Measurements from ENCODE around the gene ARHGAP33. TPM values are rescaled to one million over a fixed set of nuclear protein-coding genes. Genes with fewer than 3 reads are reported as not detected.

The ARHGAP33 gene
- total RNA-seq, 4 donors from 2014 or later = 20.6 to 42.7 (median 31.7) TPM

DNA sequence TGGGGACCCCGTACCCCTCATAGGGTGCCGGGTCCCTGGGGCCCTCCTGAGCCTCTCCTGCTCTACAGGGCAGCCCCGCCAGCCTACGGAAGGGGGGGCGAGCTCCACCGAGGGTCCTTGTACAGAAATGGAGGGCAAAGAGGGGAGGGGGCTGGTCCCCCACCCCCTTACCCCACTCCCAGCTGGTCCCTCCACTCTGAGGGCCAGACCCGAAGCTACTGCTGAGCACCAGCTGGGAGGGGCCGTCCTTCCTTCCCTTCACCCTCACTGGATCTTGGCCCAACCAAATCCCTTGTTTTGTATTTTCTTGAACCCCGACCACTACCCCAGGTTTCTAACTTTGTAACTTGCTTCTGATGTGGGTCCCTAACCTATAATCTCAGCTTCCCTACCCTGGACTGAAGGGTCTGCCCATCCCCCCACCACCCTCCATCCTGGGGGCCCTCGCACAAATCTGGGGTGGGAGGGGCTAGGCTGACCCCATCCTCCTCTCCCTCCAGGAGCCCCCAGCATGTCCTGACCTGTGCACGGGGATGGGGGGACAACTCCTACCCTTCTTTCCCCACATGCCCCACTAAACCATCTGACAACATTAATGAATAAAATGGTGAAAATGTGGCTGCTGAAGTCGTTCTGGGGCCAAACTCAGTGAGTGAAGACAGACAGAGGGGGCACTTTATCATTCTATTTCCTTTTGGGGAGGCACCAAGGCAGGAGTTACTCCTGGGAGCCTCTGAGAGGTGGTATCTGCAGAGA is 13.0 kb downstream of the ARHGAP33 start:
- H3K27ac ChIP-seq = no peak overlapping the region
- no peaks in the 10 kb centered on the region for H3K9me3 ChIP-seq
- 85% methylated on average over 8 of the region's 12 CpGs for WGBS
- H3K4me1 ChIP-seq = peaks cover under 1% of the 10 kb centered on the region
- H3K36me3 ChIP-seq = peaks cover 22% of the 10 kb centered on the region
- no peak overlapping the region for H3K4me3 ChIP-seq
- DNase-seq (ENCODE audit: low spot score in 2 of 2) = no peak
- H3K27me3 ChIP-seq = no peaks in the 10 kb centered on the region
- TF ChIP-seq, protein P1, sequence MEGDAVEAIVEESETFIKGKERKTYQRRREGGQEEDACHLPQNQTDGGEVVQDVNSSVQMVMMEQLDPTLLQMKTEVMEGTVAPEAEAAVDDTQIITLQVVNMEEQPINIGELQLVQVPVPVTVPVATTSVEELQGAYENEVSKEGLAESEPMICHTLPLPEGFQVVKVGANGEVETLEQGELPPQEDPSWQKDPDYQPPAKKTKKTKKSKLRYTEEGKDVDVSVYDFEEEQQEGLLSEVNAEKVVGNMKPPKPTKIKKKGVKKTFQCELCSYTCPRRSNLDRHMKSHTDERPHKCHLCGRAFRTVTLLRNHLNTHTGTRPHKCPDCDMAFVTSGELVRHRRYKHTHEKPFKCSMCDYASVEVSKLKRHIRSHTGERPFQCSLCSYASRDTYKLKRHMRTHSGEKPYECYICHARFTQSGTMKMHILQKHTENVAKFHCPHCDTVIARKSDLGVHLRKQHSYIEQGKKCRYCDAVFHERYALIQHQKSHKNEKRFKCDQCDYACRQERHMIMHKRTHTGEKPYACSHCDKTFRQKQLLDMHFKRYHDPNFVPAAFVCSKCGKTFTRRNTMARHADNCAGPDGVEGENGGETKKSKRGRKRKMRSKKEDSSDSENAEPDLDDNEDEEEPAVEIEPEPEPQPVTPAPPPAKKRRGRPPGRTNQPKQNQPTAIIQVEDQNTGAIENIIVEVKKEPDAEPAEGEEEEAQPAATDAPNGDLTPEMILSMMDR (IDR thresholded peaks at IDR 0.05) = no peak
- TF ChIP-seq POLR2A (IDR thresholded peaks at IDR 0.05) (no peak), POLR2AphosphoS5 (IDR thresholded peaks at IDR 0.05) (no peak), EP300 (IDR thresholded peaks at IDR 0.05) (no peak)

DNA sequence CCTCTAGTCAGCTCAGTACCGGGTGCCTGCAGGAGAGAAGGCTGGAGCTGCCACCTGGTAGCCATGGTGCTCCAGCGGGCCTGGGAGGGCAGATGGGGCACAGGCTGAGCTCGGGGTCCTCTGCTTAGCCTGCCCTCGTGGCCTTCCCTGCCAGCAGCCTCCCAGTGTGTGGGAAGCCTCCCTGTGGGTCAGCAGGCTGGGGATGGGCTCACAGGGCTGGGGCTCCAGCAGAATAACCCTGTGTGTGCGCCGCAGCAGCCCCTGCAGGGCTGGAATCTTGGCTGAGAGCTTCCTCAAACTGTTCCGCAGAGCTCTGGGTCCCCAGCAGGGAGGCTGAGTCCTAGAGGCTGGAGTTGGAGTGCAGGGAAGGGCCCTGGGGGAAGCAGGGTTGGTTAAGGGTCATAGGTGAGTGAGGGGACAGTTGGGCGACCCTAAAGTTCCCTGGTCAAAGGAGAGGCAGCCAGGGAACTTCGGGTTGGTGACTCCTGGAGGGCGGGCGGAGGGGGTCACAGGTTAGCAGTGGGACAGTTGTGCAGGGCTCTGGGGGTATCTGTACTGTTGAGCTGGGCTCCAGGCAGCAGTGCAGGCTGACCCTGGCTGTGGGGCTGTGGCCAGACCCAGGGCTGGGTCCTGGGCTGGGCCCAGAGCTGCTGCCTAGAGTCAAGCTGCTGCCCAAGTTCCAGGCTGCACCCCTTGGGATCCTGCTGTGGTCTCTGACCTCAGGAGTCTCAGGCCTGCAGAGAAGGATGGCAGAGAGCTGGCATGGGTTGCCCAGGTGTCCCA is 14.0 kb downstream of the ARHGAP33 start:
- 88% methylated on average over 5 of the region's 11 CpGs for WGBS
- no peak for TF ChIP-seq POLR2A (IDR thresholded peaks at IDR 0.05)
- TF ChIP-seq, protein P1 (IDR thresholded peaks at IDR 0.05) = no peak
- no peak for TF ChIP-seq POLR2AphosphoS5 (IDR thresholded peaks at IDR 0.05)
- TF ChIP-seq EP300 (IDR thresholded peaks at IDR 0.05) = no peak
- DNase-seq (ENCODE audit: low spot score in 2 of 2) = peak in 1 of 2 donors; percentile 68
- H3K4me1 ChIP-seq = peaks cover 5% of the 10 kb centered on the region
- no peak overlapping the region for H3K27ac ChIP-seq
- no peak overlapping the region for H3K4me3 ChIP-seq
- no peaks in the 10 kb centered on the region for H3K27me3 ChIP-seq
- H3K36me3 ChIP-seq = peaks cover 18% of the 10 kb centered on the region
- H3K9me3 ChIP-seq = no peaks in the 10 kb centered on the region

DNA sequence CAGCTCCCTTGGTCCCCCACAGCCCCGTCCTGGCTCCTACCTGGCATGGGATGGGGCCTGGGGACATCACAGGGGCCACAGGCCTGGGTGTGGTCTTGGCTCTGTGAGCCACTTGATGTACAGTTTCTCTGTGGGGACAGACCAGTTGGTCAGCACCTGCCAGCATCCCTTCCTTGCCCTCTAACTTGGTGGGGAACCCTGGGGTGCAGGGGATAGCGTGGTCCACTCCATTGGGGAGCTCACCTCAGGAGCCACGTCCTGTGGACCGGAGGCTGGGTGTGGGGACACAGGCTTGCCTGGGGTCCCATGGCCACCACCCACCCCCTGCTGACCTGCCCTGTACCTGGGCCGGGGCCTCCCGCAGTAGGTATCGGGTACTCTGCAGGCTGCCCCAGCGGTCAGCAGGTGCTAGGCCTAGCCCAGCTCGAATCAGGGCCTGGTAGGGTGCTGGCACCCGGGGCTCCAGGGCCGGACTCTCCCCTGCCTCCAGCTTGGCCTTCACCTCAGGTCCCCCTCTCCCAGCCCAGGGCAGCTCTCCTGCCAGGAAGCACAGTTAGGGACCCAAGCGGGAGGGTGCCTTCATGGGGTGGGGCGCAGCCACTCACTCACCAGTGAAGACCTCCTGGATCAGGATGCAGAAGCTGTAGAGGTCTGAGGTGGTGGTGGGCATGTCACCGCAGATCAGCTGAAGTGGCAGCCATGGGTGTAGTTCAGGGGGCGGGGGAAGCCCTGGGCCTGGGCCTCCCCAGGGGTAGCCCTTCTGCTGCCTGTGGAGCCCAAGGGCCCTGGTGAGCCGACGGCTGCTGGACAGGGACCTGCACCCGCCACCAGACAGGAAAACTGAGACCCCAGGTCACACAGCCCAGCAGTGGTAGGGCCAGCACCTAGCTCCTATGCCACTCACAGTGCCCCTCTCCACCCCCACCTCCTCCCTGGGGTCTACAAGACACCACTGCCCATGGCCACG is 14.9 kb downstream of the ARHGAP33 start:
- Histone ChIP-seq H3K9me3 (no peaks in the 10 kb centered on the region), H3K4me1 (peaks cover 5% of the 10 kb centered on the region), H3K36me3 (peaks cover 10% of the 10 kb centered on the region), H3K4me3 (no peak overlapping the region), H3K27ac (no peak overlapping the region), H3K27me3 (no peaks in the 10 kb centered on the region)
- TF ChIP-seq, protein P1 (IDR thresholded peaks at IDR 0.05) = no peak
- DNase-seq (ENCODE audit: low spot score in 2 of 2) = peak in 1 of 2 donors; percentile 76
- WGBS = 91% methylated on average over 9 of the region's 19 CpGs

DNA sequence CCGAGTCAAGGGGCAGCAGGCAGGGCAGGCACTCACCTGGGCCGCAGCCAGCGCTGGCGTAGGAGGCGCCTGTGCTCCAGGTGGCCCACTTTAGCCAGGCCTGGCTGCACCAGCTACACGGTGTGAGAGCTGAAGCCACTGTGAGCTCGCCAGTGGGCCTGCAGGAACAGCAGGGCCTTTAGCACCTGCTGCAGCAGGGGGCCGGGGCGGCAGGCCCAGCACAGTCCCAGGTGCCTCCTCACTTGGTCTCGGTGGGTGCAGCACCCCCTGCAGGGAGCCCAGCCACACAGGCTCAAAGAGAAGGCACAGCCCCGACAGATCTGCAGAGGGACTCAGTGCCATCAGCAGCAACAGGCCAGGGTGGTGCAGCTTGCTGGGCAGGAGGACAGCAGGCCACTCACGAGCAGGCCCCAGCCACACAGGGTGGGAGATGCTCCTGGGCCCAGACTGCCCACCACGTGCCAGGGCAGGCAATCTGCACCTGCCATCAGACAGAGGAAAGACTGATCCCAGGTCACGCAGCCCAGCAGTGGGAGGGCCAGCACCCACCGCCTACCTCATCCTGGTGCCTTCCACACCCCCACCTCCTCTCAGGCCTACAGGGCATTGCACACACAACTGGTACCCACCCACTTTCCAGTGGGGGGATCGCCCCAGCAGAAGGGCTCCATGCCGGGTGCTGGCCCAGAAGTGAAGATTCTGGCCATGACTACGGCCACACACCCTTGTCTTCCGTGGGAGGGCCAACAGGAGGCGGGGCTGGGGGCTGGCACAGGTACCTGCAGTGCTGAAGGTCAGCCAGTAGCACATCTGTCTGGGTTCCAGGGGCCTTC is 15.8 kb downstream of the ARHGAP33 start:
- Histone ChIP-seq H3K27ac (no peak overlapping the region), H3K9me3 (no peaks in the 10 kb centered on the region), H3K27me3 (peaks cover 7% of the 10 kb centered on the region), H3K36me3 (peaks cover 4% of the 10 kb centered on the region), H3K4me1 (peaks cover 5% of the 10 kb centered on the region), H3K4me3 (no peak overlapping the region)
- TF ChIP-seq EP300 (IDR thresholded peaks at IDR 0.05) (no peak), POLR2A (IDR thresholded peaks at IDR 0.05) (no peak), POLR2AphosphoS5 (IDR thresholded peaks at IDR 0.05) (no peak)
- TF ChIP-seq, protein P1 (IDR thresholded peaks at IDR 0.05) = no peak
- peak in 1 of 2 donors; percentile 75 for DNase-seq (ENCODE audit: low spot score in 2 of 2)
- WGBS = 66% methylated on average over 5 of the region's 20 CpGs

Measured in suprapubic skin (tissue), 4 donors.